GM12891 (cell line): ENCODE data around the gene IL17RD.

Experiments used
- PAX5 ChIP-seq: IDR thresholded peaks from 2 replicates; pipeline ENCODE4 v1.6.1; 2011; ENCODE audit warnings: low read length, moderate library complexity, mild to moderate bottlenecking; ENCODE audit not compliant: insufficient read depth, severe bottlenecking
- POLR2A ChIP-seq: IDR thresholded peaks from 2 replicates; pipeline ENCODE4 v1.6.1; 2011; ENCODE audit warnings: low read depth, low read length, control low read depth
- POLR2AphosphoS5 ChIP-seq: IDR thresholded peaks from 2 replicates; pipeline ENCODE4 v1.6.1; 2011; ENCODE audit warnings: low read depth, low read length, control low read depth
- TAF1 ChIP-seq: IDR thresholded peaks from 2 replicates; pipeline ENCODE4 v1.6.1; 2011; ENCODE audit warnings: low read depth, low read length, control low read depth

DNA sequence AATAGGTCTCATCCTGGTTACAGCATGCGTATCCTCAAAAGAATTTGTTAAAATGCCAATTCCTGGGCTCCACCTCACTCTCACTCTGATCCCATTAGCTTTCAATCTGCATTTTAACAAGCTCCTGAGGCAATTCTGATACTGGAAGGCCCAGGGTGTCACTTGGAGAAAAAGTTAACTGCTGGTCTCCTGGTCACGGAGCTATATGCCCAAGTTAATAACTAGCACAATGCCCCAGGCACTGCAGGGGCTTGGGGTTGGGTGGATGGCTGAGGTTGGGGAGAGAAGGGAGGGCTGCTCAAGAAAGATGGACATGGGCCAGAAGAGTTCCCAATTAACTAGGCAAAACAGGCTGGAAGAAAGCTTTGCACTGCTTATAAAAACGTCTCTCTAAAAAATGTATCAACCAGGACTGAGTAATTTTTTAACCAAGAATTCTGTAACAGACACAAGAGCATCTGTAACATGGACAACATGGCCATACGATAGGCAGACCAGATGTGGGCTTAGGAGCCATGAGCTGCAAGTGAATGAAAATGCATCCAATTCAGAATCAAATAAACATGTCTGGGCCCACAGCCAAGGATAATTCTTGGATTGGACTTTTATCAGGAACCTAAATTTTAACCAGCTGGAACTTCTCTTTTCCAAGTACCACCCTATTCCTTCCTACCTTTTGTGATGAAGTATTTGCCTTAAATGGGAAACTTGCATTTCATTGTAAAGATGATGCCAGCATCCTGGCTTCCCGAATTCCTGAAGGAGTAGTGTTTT is 4.2 kb downstream of the IL17RD start:
- TF ChIP-seq POLR2A (no peak), TAF1 (no peak), POLR2AphosphoS5 (no peak), PAX5 (no peak)
